ENCODE data around the gene CDK5RAP2. TPM values are rescaled to one million over a fixed set of nuclear protein-coding genes. Genes with fewer than 3 reads are reported as not detected.

CDK5RAP2 gene
- total RNA-seq, 4 donors from 2014 or later, result 27.3 to 158 (median 45.1) TPM

DNA sequence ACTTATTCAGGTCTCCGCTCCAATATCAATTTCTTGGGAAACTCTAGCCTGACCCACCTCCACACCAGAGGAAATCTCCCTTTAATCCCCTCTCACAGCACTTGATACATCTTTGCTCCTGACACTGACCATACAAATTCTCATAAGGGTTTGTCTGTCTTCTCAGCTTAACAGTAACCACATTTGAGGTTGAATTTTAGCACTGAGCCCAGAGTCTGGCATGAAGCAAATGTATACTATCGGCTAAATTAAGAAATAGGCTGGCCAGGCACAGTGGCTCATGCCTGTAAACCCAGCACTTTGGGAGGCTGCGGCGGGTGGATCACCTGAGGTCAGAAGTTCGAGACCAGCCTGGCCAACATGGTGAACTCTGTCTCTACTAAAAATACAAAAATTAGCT is 9.7 kb downstream of the CDK5RAP2 start:
- no peak overlapping the region for H3K4me3 ChIP-seq
- peaks cover 0 to 8% (median 0%) of the 10 kb centered on the region in 4 donors for H3K4me1 ChIP-seq
- no peak for DNase-seq
- H3K9me3 ChIP-seq, result no peaks in the 10 kb centered on the region
- H3K36me3 ChIP-seq, result peaks cover 0 to 59% (median 0%) of the 10 kb centered on the region in 3 donors
- no peak overlapping the region for H3K27ac ChIP-seq
- TF ChIP-seq, protein P1, sequence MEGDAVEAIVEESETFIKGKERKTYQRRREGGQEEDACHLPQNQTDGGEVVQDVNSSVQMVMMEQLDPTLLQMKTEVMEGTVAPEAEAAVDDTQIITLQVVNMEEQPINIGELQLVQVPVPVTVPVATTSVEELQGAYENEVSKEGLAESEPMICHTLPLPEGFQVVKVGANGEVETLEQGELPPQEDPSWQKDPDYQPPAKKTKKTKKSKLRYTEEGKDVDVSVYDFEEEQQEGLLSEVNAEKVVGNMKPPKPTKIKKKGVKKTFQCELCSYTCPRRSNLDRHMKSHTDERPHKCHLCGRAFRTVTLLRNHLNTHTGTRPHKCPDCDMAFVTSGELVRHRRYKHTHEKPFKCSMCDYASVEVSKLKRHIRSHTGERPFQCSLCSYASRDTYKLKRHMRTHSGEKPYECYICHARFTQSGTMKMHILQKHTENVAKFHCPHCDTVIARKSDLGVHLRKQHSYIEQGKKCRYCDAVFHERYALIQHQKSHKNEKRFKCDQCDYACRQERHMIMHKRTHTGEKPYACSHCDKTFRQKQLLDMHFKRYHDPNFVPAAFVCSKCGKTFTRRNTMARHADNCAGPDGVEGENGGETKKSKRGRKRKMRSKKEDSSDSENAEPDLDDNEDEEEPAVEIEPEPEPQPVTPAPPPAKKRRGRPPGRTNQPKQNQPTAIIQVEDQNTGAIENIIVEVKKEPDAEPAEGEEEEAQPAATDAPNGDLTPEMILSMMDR (IDR thresholded peaks at IDR 0.05), result no peak
- TF ChIP-seq POLR2A (IDR thresholded peaks at IDR 0.05), result no peak
- no peaks in the 10 kb centered on the region for H3K27me3 ChIP-seq

DNA sequence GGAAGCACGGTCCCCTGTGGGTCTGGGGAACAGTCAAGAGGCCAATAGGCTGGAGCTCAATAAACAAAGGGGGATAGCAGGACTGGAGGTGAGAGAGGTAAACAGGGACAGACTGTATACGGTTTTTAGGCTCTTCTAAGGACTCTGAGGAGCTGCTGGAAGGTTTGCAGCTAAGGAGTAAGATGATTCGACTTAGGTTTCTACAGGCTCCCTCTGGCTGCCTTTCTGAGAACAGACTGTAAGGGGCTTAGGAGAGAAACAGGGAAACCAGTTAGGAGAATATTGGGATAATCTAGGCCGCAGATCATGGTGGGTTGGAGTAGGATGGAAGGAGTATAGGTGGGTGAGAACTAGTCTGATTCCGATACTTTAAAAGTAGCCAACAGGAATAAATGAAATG is 10.4 kb downstream of the CDK5RAP2 start:
- Histone ChIP-seq H3K4me3 (no peak overlapping the region), H3K36me3 (peaks cover 0 to 63% (median 0%) of the 10 kb centered on the region in 3 donors), H3K27me3 (no peaks in the 10 kb centered on the region), H3K9me3 (no peaks in the 10 kb centered on the region), H3K27ac (no peak overlapping the region), H3K4me1 (peaks cover 0 to 8% (median 0%) of the 10 kb centered on the region in 4 donors)
- DNase-seq, result no peak
- TF ChIP-seq POLR2A (IDR thresholded peaks at IDR 0.05), result no peak
- TF ChIP-seq, protein P1 (IDR thresholded peaks at IDR 0.05), result no peak

DNA sequence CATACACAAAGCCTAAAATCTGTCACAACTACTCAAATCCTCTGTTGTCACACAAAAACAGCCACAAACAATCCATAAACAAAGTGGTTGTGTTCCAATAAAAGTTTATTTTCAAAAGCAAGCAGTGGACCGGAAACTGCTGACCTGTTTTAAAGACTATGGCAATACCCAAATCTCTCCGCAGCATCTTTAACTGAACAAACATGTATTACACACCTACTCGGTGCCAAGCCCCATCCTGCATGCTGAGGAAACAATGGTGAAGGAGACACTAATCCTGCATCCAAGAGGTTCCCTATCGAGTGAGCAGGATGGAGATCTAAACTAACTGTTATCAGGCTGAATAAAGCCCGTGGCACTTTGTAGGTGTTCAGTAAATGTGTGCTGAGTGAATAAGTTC is 11.2 kb downstream of the CDK5RAP2 start:
- peaks cover 0 to 63% (median 0%) of the 10 kb centered on the region in 3 donors for H3K36me3 ChIP-seq
- DNase-seq, result no peak
- no peaks in the 10 kb centered on the region for H3K27me3 ChIP-seq
- H3K4me3 ChIP-seq, result no peak overlapping the region
- no peak for TF ChIP-seq POLR2A (IDR thresholded peaks at IDR 0.05)
- TF ChIP-seq, protein P1 (IDR thresholded peaks at IDR 0.05), result no peak
- peaks cover 0 to 8% (median 0%) of the 10 kb centered on the region in 4 donors for H3K4me1 ChIP-seq
- H3K27ac ChIP-seq, result no peak overlapping the region
- no peaks in the 10 kb centered on the region for H3K9me3 ChIP-seq

DNA sequence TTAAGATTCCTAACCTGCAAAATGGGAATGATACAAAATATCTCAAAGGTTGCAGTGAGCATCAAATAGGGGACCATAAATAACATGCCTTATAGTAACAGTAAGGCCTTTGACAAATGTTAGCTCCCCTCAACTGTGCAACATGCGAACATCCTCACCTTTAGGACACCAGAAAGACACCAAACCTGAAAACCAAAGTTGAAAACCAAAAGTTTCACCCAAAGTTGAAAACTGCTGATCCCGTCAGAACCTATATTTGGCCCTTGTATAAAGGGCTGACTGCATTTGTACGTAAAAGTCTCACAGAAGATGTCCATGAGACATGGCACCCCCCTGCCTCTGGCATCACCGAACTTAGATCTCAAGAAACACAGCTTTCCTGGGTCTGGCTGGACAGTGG is 12.1 kb downstream of the CDK5RAP2 start:
- DNase-seq, result no peak
- Histone ChIP-seq H3K36me3 (peaks cover 0 to 66% (median 0%) of the 10 kb centered on the region in 3 donors), H3K27me3 (no peaks in the 10 kb centered on the region), H3K4me1 (peaks cover 0 to 8% (median 0%) of the 10 kb centered on the region in 4 donors), H3K9me3 (no peaks in the 10 kb centered on the region), H3K4me3 (no peak overlapping the region), H3K27ac (no peak overlapping the region)
- TF ChIP-seq, protein P1 (IDR thresholded peaks at IDR 0.05), result no peak
- no peak for TF ChIP-seq POLR2A (IDR thresholded peaks at IDR 0.05)

DNA sequence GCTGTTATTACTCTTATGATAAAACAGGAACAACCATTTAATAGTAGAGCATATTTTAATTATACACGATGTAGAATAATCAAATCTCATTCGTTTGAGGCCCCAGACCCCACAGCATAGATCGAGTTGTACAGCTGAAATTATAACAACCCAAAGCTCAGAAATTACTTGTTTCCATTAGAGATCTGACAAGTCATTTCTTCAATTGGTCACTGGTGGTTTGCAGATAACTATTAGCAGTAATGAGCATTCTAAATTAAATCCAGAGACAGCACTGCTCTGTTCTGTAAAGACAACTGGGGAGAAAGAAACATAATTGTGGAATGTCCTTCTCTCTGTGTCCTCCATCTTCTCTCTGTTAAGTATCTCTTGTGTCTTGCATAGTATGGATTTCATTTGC is 12.9 kb downstream of the CDK5RAP2 start:
- peaks cover 0 to 70% (median 0%) of the 10 kb centered on the region in 3 donors for H3K36me3 ChIP-seq
- H3K27ac ChIP-seq, result no peak overlapping the region
- no peaks in the 10 kb centered on the region for H3K27me3 ChIP-seq
- H3K4me1 ChIP-seq, result peaks cover 0 to 8% (median 0%) of the 10 kb centered on the region in 4 donors
- H3K4me3 ChIP-seq, result no peak overlapping the region
- TF ChIP-seq, protein P1 (IDR thresholded peaks at IDR 0.05), result no peak
- no peak for TF ChIP-seq POLR2A (IDR thresholded peaks at IDR 0.05)
- no peaks in the 10 kb centered on the region for H3K9me3 ChIP-seq
- DNase-seq, result no peak

DNA sequence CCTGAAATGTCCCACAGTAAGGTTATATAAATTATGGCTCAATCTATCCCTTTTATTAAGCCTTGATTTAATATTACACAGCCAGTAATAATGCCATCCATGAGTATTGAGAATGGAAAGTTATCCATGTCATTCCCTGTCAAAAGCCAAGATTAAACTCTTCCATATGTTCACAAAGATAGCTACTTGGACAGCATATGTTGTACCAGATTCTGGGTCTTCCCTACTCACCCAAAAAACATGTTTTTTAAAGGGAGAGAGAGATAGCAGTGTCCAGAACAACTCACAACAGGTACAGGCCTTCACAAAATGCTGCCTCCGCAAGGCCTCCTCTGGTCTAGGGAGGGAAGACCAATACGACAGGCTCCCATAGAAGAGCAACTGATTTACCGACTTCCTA is 15.4 kb downstream of the CDK5RAP2 start:
- Histone ChIP-seq H3K27ac (no peak overlapping the region), H3K36me3 (peaks cover 0 to 50% (median 0%) of the 10 kb centered on the region in 3 donors), H3K9me3 (no peaks in the 10 kb centered on the region), H3K4me1 (no peaks in the 10 kb centered on the region), H3K27me3 (no peaks in the 10 kb centered on the region), H3K4me3 (no peak overlapping the region)
- TF ChIP-seq, protein P1 (IDR thresholded peaks at IDR 0.05), result no peak
- TF ChIP-seq POLR2A (IDR thresholded peaks at IDR 0.05), result no peak
- no peak for DNase-seq

Measured in Peyer's patch (tissue), 4 donors.